Ishikawa (cell line): Measurements from ENCODE around the gene NPBWR2.

Experiments
- CEBPB ChIP-seq: IDR thresholded peaks from 2 replicates; pipeline ENCODE4 v1.6.1; 2012
- EP300 ChIP-seq: IDR thresholded peaks from 2 replicates; pipeline ENCODE4 v1.6.1; 2012; ENCODE audit warnings: borderline replicate concordance
- ZBTB7A ChIP-seq: IDR thresholded peaks from 2 replicates; pipeline ENCODE4 v1.6.1; 2012; ENCODE audit warnings: low read depth
- TF ChIP-seq, protein P1 (sequence below): IDR thresholded peaks from 2 replicates; pipeline ENCODE4 v1.6.1; 2012; ENCODE audit warnings: low read depth, mild to moderate bottlenecking

GRCh38 chr20:64091770-64092169 lies 15.6 kb downstream of the NPBWR2 start:
- TF ChIP-seq EP300, result no peak
- TF ChIP-seq, protein P1, sequence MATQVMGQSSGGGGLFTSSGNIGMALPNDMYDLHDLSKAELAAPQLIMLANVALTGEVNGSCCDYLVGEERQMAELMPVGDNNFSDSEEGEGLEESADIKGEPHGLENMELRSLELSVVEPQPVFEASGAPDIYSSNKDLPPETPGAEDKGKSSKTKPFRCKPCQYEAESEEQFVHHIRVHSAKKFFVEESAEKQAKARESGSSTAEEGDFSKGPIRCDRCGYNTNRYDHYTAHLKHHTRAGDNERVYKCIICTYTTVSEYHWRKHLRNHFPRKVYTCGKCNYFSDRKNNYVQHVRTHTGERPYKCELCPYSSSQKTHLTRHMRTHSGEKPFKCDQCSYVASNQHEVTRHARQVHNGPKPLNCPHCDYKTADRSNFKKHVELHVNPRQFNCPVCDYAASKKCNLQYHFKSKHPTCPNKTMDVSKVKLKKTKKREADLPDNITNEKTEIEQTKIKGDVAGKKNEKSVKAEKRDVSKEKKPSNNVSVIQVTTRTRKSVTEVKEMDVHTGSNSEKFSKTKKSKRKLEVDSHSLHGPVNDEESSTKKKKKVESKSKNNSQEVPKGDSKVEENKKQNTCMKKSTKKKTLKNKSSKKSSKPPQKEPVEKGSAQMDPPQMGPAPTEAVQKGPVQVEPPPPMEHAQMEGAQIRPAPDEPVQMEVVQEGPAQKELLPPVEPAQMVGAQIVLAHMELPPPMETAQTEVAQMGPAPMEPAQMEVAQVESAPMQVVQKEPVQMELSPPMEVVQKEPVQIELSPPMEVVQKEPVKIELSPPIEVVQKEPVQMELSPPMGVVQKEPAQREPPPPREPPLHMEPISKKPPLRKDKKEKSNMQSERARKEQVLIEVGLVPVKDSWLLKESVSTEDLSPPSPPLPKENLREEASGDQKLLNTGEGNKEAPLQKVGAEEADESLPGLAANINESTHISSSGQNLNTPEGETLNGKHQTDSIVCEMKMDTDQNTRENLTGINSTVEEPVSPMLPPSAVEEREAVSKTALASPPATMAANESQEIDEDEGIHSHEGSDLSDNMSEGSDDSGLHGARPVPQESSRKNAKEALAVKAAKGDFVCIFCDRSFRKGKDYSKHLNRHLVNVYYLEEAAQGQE, result no peak
- TF ChIP-seq ZBTB7A, result no peak
- TF ChIP-seq CEBPB, result no peak
